K562 (cell line): Measurements from ENCODE around the gene NET1. TPM values are rescaled to one million over a fixed set of nuclear protein-coding genes. Genes with fewer than 3 reads are reported as not detected.

Experiments used
- ATAC-seq: fragments of 200-7000 bp; cut with Tn5 transposase; 3 replicates; pipeline ENCODE4 v1.9.1; 2020; ENCODE audit warnings: moderate library complexity
- BruUV-seq: library from RNA; stranded (reverse); fragments of 400-500 nt; replicated peaks from 2 replicates; lab custom pipeline; 2021; lab: Mats Ljungman, UMichigan
- CTCF ChIA-PET: fragments of 300-600 bp; formaldehyde crosslinking; extraction: SDS; loops from one replicate; lab custom pipeline; 2021; ENCODE audit warnings: low intra/inter-chr PET ratio; lab: Yijun Ruan, JAX
- POLR2A ChIA-PET: fragments of 300-600, 350-650 bp; sonication (Branson Sonifier 250); formaldehyde crosslinking; extraction: SDS; loops from one replicate; lab custom pipeline; 2021; ENCODE audit warnings: antibody characterized with exemption, inconsistent platforms; lab: Yijun Ruan, JAX
- DNase-seq, 4 experiments: peaks; one replicate each; pipeline versions ENCODE4 v3.0.0 to v3.0.0-alpha.2; 2011 to 2018; ENCODE audit warnings: low spot score in 3 of 4, mixed read lengths in 3 of 4; ENCODE audit errors: extremely low read depth in 1 of 4
- FAIRE-seq: peaks from 2 replicates; lab custom pipeline; 2011; peaks lifted over from hg19 to GRCh38; lab: Jason Lieb, UNC
- H2AFZ ChIP-seq: 2 replicates; pipeline ENCODE4 v1.6.0; 2011; ENCODE audit warnings: low read depth, low read length, control low read depth, inconsistent platforms
- H3K27ac ChIP-seq: fragments of 200-600 bp; 3 replicates; pipeline ENCODE4 v1.8.0; 2011; ENCODE audit warnings: low read depth, mild to moderate bottlenecking, control low read depth, inconsistent platforms, low read length, moderate library complexity, mixed read lengths; ENCODE audit errors: extremely low read depth
- H3K27me3 ChIP-seq, 2 experiments: fragments of 300-600 bp in 1 of 2; 2 replicates in 1 of 2; 3 replicates in 1 of 2; pipeline versions ENCODE4 v1.6.0 to v1.8.0; 2011; ENCODE audit warnings: inconsistent platforms in 2 of 2, low read length in 2 of 2, mild to moderate bottlenecking in 1 of 2, mixed read lengths in 1 of 2, moderate library complexity in 1 of 2; ENCODE audit not compliant: control insufficient read depth in 2 of 2, insufficient read depth in 2 of 2
- H3K36me3 ChIP-seq: fragments of 300-600 bp; 3 replicates; pipeline ENCODE4 v1.8.0; 2011; ENCODE audit warnings: mild to moderate bottlenecking, low read length, inconsistent platforms; ENCODE audit not compliant: control insufficient read depth, insufficient read depth
- H3K4me1 ChIP-seq, 2 experiments: fragments of 200-600 bp in 1 of 2; replicated peaks in 1 of 2; 2 replicates in 1 of 2; 3 replicates in 1 of 2; pipeline versions ENCODE4 v1.5.1 to v1.8.0; 2011; ENCODE audit warnings: inconsistent platforms in 2 of 2, low read length in 2 of 2, mild to moderate bottlenecking in 1 of 2, mixed read lengths in 1 of 2, moderate library complexity in 1 of 2; ENCODE audit not compliant: control insufficient read depth in 2 of 2, insufficient read depth in 2 of 2
- H3K4me2 ChIP-seq: 2 replicates; pipeline ENCODE4 v1.6.1; 2011; ENCODE audit warnings: low read length, control low read depth, inconsistent platforms, mixed read lengths; ENCODE audit not compliant: insufficient read depth
- H3K4me3 ChIP-seq: fragments of 200-600 bp; sonication (generic), shearing (Covaris generic); 2 replicates; pipeline ENCODE4 v1.5.1; 2016; ENCODE audit warnings: control low read depth, inconsistent platforms
- H3K79me2 ChIP-seq: fragments of 200-600 bp; 3 replicates; pipeline ENCODE4 v1.8.0; 2011; ENCODE audit warnings: low read length, inconsistent platforms; ENCODE audit not compliant: control insufficient read depth, insufficient read depth
- H3K9ac ChIP-seq, 2 experiments: 2 replicates each; pipeline versions ENCODE4 v1.6.0 to v1.6.1; 2011; ENCODE audit warnings: low read depth in 2 of 2, low read length in 2 of 2, control low read depth in 1 of 2, inconsistent platforms in 1 of 2, mild to moderate bottlenecking in 1 of 2, mixed read lengths in 1 of 2; ENCODE audit not compliant: insufficient read depth in 1 of 2
- H3K9me1 ChIP-seq: one replicate; pipeline ENCODE4 v1.6.0; 2011; ENCODE audit warnings: inconsistent platforms, mild to moderate bottlenecking, low read length, moderate library complexity; ENCODE audit not compliant: control insufficient read depth, insufficient read depth
- H3K9me3 ChIP-seq: replicated peaks from 2 replicates; pipeline ENCODE4 v1.5.1; 2011; ENCODE audit warnings: low read depth, low read length, inconsistent platforms; ENCODE audit not compliant: control insufficient read depth, insufficient read depth
- H4K20me1 ChIP-seq: replicated peaks from 2 replicates; pipeline ENCODE4 v1.6.1; 2011; ENCODE audit warnings: low read length, inconsistent platforms, mixed read lengths; ENCODE audit not compliant: control insufficient read depth, insufficient read depth
- ARID1B ChIP-seq: fragments of 450-650 bp; IDR thresholded peaks from 2 replicates; pipeline ENCODE4 v1.6.1; 2016; ENCODE audit warnings: antibody characterized with exemption, mild to moderate bottlenecking, inconsistent platforms
- CBFA2T2 ChIP-seq: fragments of 450-650 bp; conservative IDR thresholded peaks from 2 replicates; pipeline ENCODE4 v1.6.1; 2017; ENCODE audit warnings: mild to moderate bottlenecking
- CBFA2T3 ChIP-seq: fragments of 450-650 bp; IDR thresholded peaks from 2 replicates; pipeline ENCODE4 v1.6.1; 2017
- TAL1 ChIP-seq: fragments of 450-650 bp; IDR thresholded peaks from 2 replicates; pipeline ENCODE4 v1.6.1; 2016; ENCODE audit warnings: mild to moderate bottlenecking
- TARDBP ChIP-seq: fragments of 450-650 bp; IDR thresholded peaks from 2 replicates; pipeline ENCODE4 v1.6.1; 2016
- TCF3 ChIP-seq: sonication (generic); formaldehyde crosslinking; IDR thresholded peaks from 2 replicates; pipeline ENCODE4 v1.4.0; 2020; ENCODE audit warnings: mild to moderate bottlenecking, missing genetic modification reagents
- TEAD4 ChIP-seq, 2 experiments: sonication (generic) in 1 of 2; formaldehyde crosslinking in 1 of 2; IDR thresholded peaks; 2 replicates each; pipeline versions ENCODE4 v1.6.1 to v1.8.0; 2012 to 2022; ENCODE audit warnings: borderline replicate concordance in 1 of 2, inconsistent platforms in 1 of 2, low read length in 1 of 2, mild to moderate bottlenecking in 1 of 2, missing genetic modification reagents in 1 of 2
- U2AF1 ChIP-seq: fragments of 200-400 bp; formaldehyde crosslinking; optimal IDR thresholded peaks from 2 replicates; pipeline ENCODE3; 2017; ENCODE audit warnings: mild to moderate bottlenecking, low read depth, low read length, moderate library complexity
- WGBS: fragments of 100-300 bp; shearing (Covaris generic); methylation state at CpG from one replicate; pipeline ENCODE4 v1.1.6; 2016; ENCODE audit warnings: low coverage, mixed read lengths; ENCODE audit not compliant: insufficient coverage; ENCODE audit errors: missing lambda C conversion rate; 5-methylcytosine and 5-hydroxymethylcytosine counted together
- in situ Hi-C: fragments of 300-500 bp; cut with MboI; formaldehyde crosslinking; loops from 4 replicates; pipeline ENCODE4 v1.15.0; 2018; ENCODE audit warnings: inconsistent platforms, mixed read lengths
- intact Hi-C: fragments of 100-400 bp; cut with micrococcal nuclease; formaldehyde crosslinking; loops from 2 replicates; pipeline ENCODE4 v1.14.2; 2022
- polyA plus RNA-seq, 8 experiments: library from polyadenylated mRNA; depleted of rRNA in 4 of 8; stranded (reverse) in 5 of 8; unstranded in 3 of 8; fragments of >200 nt; fragmentation: Nextera tagmentation in 2 of 8; fragmentation: Illumina TruSeq in 1 of 8; extraction: Ambion mirVana in 2 of 8; extraction: Trizol in 1 of 8; gene quantifications; 2 replicates each; pipeline versions ENCODE4 v1.2.1 to v1.2.3, GENCODE V29; 2011 to 2014; ENCODE audit warnings: inconsistent platforms in 1 of 8, missing spikeins in 1 of 8
- total RNA-seq, 7 experiments: library from RNA; depleted of rRNA in 6 of 7; stranded (reverse); fragments of >200 nt in 6 of 7; fragmentation: Illumina TruSeq in 2 of 7; extraction: Trizol in 2 of 7; gene quantifications; 2 replicates each; pipeline versions ENCODE4 v1.2.1 to v1.2.3, GENCODE V29; 2011 to 2021; ENCODE audit warnings: low replicate concordance in 1 of 7
- TF ChIP-seq, protein P1 (sequence below): sonication (generic); IDR thresholded peaks from 2 replicates; pipeline ENCODE4 v1.6.1; 2016
- TF ChIP-seq, protein P2 (sequence below): fragments of 250-450 bp; sonication (Bioruptor Pico); IDR thresholded peaks from 2 replicates; pipeline ENCODE4 v1.5.0; 2021

The NET1 gene
- total and polyA plus RNA-seq, 9 of the 15 experiments (the other 6 are each of a cell fraction or from before 2014, with no cell fraction given): 47.4 to 258 (median 106) TPM

DNA sequence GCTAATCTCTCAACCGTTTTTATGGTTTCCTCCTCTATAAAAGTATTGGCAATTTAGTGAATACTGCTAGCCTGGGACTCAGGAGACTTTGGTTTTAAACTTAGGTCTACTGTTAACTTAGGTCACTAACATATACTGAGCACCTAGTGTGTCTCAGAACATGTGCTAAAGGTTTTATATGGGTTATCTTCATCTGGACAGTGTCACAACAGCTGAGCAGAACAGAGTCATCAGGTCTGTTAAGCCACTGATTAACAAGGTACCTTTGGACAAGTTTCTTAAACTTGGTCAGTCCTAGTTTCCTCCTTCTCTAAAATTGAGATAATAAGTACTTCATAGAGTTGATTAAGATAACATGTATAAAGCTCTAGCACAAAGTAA is 30.6 kb downstream of the NET1 start:
- CTCF ChIA-PET: interaction anchor here (3.3 kb wide), 1 partner anchor 181 kb away, joined by 34 read pairs; no protein-coding TSS in a partner anchor
- intact Hi-C loops: loop anchor here (1.0 to 5.0 kb wide), 2 partner anchors 164 to 180 kb away; no protein-coding TSS in a partner anchor
- no peak for DNase-seq
- peaks cover 4 to 14% of the 10 kb centered on the region in 2 experiments; a peak in 3 of 5 replicates for H3K4me1 ChIP-seq
- no peak for FAIRE-seq
- peaks cover 50% of the 10 kb centered on the region; the same call in 2 of the 3 replicates for H3K36me3 ChIP-seq
- no peaks in the 10 kb centered on the region for H3K27me3 ChIP-seq
- in situ Hi-C loops: loop anchor here (5.0 kb wide), 1 partner anchor 179 kb away; no protein-coding TSS in a partner anchor
- H4K20me1 ChIP-seq: no peaks in the 10 kb centered on the region
- H3K27ac ChIP-seq: no peak overlapping the region
- no peak overlapping the region for H2AFZ ChIP-seq
- no TSS peak for BruUV-seq
- peaks cover 74% of the 10 kb centered on the region for H3K79me2 ChIP-seq
- H3K9me1 ChIP-seq: no peaks in the 10 kb centered on the region
- TF ChIP-seq, protein P1, sequence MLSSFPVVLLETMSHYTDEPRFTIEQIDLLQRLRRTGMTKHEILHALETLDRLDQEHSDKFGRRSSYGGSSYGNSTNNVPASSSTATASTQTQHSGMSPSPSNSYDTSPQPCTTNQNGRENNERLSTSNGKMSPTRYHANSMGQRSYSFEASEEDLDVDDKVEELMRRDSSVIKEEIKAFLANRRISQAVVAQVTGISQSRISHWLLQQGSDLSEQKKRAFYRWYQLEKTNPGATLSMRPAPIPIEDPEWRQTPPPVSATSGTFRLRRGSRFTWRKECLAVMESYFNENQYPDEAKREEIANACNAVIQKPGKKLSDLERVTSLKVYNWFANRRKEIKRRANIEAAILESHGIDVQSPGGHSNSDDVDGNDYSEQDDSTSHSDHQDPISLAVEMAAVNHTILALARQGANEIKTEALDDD: peak; percentile 92
- TF ChIP-seq CBFA2T2: peak; percentile 44; the same call in 1 of the 2 replicates
- peak; percentile 75 for TF ChIP-seq CBFA2T3
- no peak for TF ChIP-seq U2AF1
- TF ChIP-seq, protein P2, sequence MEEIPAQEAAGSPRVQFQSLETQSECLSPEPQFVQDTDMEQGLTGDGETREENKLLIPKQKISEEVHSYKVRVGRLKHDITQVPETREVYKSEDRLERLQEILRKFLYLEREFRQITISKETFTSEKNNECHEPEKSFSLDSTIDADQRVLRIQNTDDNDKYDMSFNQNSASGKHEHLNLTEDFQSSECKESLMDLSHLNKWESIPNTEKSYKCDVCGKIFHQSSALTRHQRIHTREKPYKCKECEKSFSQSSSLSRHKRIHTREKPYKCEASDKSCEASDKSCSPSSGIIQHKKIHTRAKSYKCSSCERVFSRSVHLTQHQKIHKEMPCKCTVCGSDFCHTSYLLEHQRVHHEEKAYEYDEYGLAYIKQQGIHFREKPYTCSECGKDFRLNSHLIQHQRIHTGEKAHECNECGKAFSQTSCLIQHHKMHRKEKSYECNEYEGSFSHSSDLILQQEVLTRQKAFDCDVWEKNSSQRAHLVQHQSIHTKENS (CRISPR knock-in tag): no peak
- TF ChIP-seq TCF3 (CRISPR knock-in tag): peak; percentile 59
- peak; percentile 36; the same call in 1 of the 2 replicates for TF ChIP-seq TAL1
- TF ChIP-seq TEAD4 (IDR thresholded peaks at IDR 0.05; ENCODE audit: low read length): peak; percentile 48
- no peak for TF ChIP-seq TEAD4 (CRISPR knock-in tag; IDR thresholded peaks at IDR 0.05; ENCODE audit: borderline replicate concordance)
- no peak for TF ChIP-seq TARDBP
- 0 out of 2 replicates have a peak, but pooled peaks have one; percentile 29 for TF ChIP-seq ARID1B
- TF ChIP-seq, all 486 proteins: peak for 7
- 25% methylated on average over 1 of the region's 1 CpG for WGBS
- Histone ChIP-seq H3K9me3 (no peaks in the 10 kb centered on the region), H3K4me3 (no peak overlapping the region), H3K9ac (no peak overlapping the region), H3K4me2 (no peak overlapping the region)
- no peak for ATAC-seq
- POLR2A ChIA-PET: interaction anchor here (0.9 to 1.0 kb wide), 3 partner anchors 20 to 260 kb away, joined by 3 read pairs; no protein-coding TSS in a partner anchor
